ENCODE results near the gene AHRR. TPM values are rescaled to one million over a fixed set of nuclear protein-coding genes. Genes with fewer than 3 reads are reported as not detected.

The AHRR gene
- total RNA-seq, 1 donor from 2014 or later, result 2.0 TPM

DNA sequence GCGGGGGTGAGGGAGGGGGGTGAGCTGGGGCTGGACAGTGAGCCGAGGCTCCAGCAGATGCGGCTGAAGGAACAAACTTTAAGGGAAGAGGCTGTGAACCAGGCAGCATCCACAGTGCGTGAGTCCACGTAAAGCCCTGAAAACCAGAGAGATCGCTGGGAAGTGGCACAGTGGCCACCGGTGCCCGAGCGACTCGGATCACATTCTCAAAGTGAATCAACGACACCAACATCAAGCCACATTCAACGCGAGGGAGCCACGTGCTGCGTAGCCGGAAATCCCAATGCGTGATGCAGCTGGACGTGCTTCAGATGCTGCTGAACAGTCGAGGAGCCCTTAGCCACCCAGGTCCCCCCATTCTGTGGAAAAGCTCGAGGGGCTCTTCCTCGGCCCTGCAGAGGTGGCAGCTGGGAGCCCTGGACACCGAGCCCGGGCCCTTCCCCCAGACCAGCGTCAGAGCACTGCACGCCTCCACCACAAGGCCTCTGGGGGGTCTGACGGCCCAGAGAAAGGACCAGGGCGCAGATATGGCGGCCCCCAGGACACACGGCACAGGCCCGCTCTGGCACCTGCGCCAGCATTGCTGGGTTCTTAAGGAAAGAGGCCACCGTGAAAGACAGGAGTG lies 67.8 kb downstream of the AHRR start:
- no peak overlapping the region for H3K27ac Mint-ChIP-seq (ENCODE audit: unreplicated experiment)
- peaks cover 10% of the 10 kb centered on the region for H3K9me3 Mint-ChIP-seq (ENCODE audit: unreplicated experiment)
- no peak for DNase-seq
- H3K36me3 Mint-ChIP-seq (ENCODE audit: unreplicated experiment), result peaks cover 10% of the 10 kb centered on the region
- H3K4me1 Mint-ChIP-seq (ENCODE audit: low read depth, unreplicated experiment), result peaks cover 13% of the 10 kb centered on the region
- peaks cover 3% of the 10 kb centered on the region for H3K27me3 Mint-ChIP-seq (ENCODE audit: unreplicated experiment)
- no peak overlapping the region for H3K4me3 Mint-ChIP-seq (ENCODE audit: unreplicated experiment)
- TF ChIP-seq, protein P1, sequence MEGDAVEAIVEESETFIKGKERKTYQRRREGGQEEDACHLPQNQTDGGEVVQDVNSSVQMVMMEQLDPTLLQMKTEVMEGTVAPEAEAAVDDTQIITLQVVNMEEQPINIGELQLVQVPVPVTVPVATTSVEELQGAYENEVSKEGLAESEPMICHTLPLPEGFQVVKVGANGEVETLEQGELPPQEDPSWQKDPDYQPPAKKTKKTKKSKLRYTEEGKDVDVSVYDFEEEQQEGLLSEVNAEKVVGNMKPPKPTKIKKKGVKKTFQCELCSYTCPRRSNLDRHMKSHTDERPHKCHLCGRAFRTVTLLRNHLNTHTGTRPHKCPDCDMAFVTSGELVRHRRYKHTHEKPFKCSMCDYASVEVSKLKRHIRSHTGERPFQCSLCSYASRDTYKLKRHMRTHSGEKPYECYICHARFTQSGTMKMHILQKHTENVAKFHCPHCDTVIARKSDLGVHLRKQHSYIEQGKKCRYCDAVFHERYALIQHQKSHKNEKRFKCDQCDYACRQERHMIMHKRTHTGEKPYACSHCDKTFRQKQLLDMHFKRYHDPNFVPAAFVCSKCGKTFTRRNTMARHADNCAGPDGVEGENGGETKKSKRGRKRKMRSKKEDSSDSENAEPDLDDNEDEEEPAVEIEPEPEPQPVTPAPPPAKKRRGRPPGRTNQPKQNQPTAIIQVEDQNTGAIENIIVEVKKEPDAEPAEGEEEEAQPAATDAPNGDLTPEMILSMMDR (IDR thresholded peaks at IDR 0.05; ENCODE audit: partially characterized antibody, unreplicated experiment), result no peak

DNA sequence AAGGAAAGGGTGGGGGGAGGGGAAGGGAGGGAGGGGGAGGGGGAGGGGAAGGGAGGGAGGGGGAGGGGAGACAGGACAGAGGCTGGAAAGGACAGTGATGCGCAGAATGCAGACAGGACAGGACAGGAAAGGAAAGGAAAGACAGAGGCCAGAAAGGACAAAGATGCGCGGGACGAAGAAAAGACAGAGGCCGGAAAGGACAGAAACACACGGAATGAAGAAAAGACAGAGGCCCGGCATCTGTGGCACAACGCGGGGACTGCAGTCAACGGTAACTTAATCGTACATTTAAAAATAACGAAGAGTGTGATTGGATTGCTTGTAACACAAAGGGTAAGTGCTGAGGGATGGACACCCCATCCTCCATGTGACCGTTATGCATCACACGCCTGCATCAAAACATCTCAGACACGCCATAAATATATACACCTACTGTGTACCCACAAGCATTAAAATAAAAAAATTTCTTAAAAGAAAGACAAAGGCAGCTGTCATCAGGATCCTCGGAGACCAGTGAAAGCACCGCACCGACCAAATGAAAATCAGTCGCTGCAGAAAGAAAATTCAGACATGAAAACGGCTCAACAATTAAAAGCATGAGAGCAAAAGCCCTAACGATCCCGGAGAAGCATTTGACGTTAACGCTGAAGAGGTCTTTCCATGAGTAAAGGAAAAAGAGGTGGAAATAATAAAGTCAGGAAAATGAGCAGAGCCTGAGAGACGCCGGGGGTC lies 68.5 kb downstream of the AHRR start:
- H3K9me3 Mint-ChIP-seq (ENCODE audit: unreplicated experiment), result peaks cover 10% of the 10 kb centered on the region
- peaks cover 10% of the 10 kb centered on the region for H3K36me3 Mint-ChIP-seq (ENCODE audit: unreplicated experiment)
- TF ChIP-seq, protein P1 (IDR thresholded peaks at IDR 0.05; ENCODE audit: partially characterized antibody, unreplicated experiment), result no peak
- H3K27me3 Mint-ChIP-seq (ENCODE audit: unreplicated experiment), result peaks cover 3% of the 10 kb centered on the region
- H3K4me1 Mint-ChIP-seq (ENCODE audit: low read depth, unreplicated experiment), result peaks cover 13% of the 10 kb centered on the region
- DNase-seq, result no peak
- H3K4me3 Mint-ChIP-seq (ENCODE audit: unreplicated experiment), result no peak overlapping the region
- peak overlapping the region; percentile 30 for H3K27ac Mint-ChIP-seq (ENCODE audit: unreplicated experiment)

DNA sequence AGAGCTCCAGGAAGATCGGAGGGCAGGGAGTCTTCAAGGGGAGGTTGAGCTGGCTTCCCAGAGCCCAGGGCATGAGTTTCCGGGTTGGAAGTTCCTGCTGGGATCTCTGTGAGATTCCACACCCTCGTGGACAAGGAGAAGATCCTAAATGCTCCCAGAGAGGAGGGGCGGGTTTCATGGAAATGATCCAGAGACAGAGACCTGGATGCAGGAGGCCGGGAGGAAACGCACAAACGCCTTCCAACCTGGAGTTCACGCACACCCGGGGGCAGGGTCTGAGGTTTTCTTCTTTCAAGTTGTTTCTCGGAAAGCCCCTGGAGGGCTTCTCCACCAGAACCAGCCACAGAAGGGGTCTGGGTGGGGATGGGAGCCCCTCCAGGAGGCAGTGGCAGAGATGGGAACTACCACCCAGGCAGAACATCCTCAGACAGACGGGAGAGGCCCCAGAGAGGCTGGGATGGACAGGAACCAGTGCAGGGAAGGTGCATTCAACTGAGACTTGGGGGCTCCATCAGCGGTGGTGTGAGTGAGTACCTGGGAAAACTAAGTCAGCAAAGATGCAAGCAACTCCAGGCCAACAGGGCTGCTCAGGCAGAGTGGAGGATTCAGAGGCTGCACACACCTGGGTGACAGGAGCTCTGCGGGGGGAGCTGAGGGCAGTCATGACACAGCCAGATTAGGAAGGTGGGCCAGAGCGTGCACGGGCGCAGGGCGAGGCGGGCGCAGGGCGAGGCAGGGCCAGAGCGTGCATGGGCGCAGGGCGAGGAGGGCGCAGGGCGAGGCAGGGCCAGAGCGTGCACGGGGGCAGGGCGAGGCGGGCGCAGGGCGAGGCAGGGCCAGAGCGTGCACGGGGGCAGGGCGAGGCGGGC lies 69.3 kb downstream of the AHRR start:
- DNase-seq, result no peak
- Mint-ChIP-seq H3K4me1 (ENCODE audit: low read depth, unreplicated experiment) (peaks cover 14% of the 10 kb centered on the region), H3K36me3 (ENCODE audit: unreplicated experiment) (peaks cover 3% of the 10 kb centered on the region), H3K27ac (ENCODE audit: unreplicated experiment) (no peak overlapping the region), H3K4me3 (ENCODE audit: unreplicated experiment) (no peak overlapping the region), H3K9me3 (ENCODE audit: unreplicated experiment) (peaks cover 10% of the 10 kb centered on the region), H3K27me3 (ENCODE audit: unreplicated experiment) (peaks cover 3% of the 10 kb centered on the region)
- TF ChIP-seq, protein P1 (IDR thresholded peaks at IDR 0.05; ENCODE audit: partially characterized antibody, unreplicated experiment), result no peak

DNA sequence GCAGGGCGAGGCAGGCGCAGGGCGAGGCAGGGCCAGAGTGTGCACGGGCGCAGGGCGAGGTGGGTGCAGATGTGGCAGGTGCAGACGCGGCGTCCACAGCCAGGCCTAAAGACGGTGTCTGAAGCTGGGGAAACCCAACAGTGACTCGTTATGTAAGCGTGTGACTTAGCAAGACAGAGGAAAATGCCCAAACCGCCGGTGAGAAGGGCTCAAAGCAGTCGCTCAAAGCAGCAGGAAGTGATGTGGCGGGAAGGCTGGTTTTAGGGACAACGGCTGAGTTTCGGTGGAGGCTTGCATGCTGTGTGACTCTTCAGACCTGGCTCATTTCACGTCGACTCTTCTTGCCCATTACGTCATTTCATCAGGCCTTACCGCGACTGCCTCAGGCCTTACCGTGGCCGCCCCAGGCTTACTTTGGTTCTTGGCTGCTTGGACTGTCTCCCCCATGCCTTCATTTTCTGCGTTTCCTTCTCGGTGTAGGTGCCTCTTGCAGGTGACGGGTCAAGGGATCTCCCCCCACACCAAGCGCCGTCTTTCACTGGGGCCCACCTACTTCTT lies 71.0 kb downstream of the AHRR start:
- Mint-ChIP-seq H3K27me3 (ENCODE audit: unreplicated experiment) (peaks cover 3% of the 10 kb centered on the region), H3K4me3 (ENCODE audit: unreplicated experiment) (no peak overlapping the region)

More for the DNA sequence above, 71.0 kb downstream of the AHRR start:
- Mint-ChIP-seq H3K4me1 (ENCODE audit: low read depth, unreplicated experiment) (peaks cover 14% of the 10 kb centered on the region), H3K9me3 (ENCODE audit: unreplicated experiment) (peaks cover 7% of the 10 kb centered on the region), H3K27ac (ENCODE audit: unreplicated experiment) (peak overlapping the region; percentile 2), H3K36me3 (ENCODE audit: unreplicated experiment) (no peaks in the 10 kb centered on the region)
- DNase-seq, result no peak
- TF ChIP-seq, protein P1 (IDR thresholded peaks at IDR 0.05; ENCODE audit: partially characterized antibody, unreplicated experiment), result no peak

Data from glutamatergic neuron (in vitro differentiated cells).